Measurements from ENCODE around the gene KCNV2. TPM values are rescaled to one million over a fixed set of nuclear protein-coding genes. Genes with fewer than 3 reads are reported as not detected.

The KCNV2 gene
- total and polyA plus RNA-seq, 2 donors (not counting 1 experiment from before 2014, with no cell fraction given), result not detected

DNA sequence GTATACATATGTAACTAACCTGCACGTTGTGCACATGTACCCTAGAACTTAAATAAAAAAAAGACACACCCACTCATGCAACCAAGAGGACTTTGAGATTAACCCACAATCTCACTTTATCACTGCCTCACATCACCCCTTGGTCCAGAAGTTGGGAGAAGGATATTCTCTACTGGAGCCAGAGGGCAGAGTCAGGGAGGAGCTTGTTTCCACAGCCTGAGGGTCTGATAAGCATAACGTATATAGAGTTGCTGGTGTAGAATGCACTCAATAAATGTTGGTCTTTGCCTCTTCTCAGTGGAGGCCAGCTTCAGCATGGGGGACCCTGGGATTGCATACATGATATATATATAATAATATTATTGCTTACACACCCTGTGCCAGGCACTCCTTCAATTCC is 10.1 kb downstream of the KCNV2 start:
- Mint-ChIP-seq H3K4me1 (peaks cover 14% of the 10 kb centered on the region), H3K9me3 (ENCODE audit: insufficient read depth) (no peaks in the 10 kb centered on the region), H3K4me3 (no peak overlapping the region), H3K27ac (no peak overlapping the region), H3K27me3 (no peaks in the 10 kb centered on the region)
- no peaks in the 10 kb centered on the region for H3K36me3 ChIP-seq (replicated peaks in 1 of 2; ENCODE audit: control extremely low read depth in 1 of 2, control insufficient read depth in 1 of 2, extremely low read depth in 1 of 2, insufficient read depth in 2 of 2, low read length in 1 of 2)
- peaks cover 3 to 7% of the 10 kb centered on the region in 2 donors for H3K4me1 ChIP-seq (ENCODE audit: control insufficient read depth in 2 of 2, insufficient read depth in 2 of 2, low read length in 2 of 2)
- no CpG with 5 or more reads among the region's 2 CpGs for WGBS (ENCODE audit: insufficient coverage)
- no peak overlapping the region for H3K27ac ChIP-seq (ENCODE audit: low read length in 2 of 2)
- TF ChIP-seq, protein P1, sequence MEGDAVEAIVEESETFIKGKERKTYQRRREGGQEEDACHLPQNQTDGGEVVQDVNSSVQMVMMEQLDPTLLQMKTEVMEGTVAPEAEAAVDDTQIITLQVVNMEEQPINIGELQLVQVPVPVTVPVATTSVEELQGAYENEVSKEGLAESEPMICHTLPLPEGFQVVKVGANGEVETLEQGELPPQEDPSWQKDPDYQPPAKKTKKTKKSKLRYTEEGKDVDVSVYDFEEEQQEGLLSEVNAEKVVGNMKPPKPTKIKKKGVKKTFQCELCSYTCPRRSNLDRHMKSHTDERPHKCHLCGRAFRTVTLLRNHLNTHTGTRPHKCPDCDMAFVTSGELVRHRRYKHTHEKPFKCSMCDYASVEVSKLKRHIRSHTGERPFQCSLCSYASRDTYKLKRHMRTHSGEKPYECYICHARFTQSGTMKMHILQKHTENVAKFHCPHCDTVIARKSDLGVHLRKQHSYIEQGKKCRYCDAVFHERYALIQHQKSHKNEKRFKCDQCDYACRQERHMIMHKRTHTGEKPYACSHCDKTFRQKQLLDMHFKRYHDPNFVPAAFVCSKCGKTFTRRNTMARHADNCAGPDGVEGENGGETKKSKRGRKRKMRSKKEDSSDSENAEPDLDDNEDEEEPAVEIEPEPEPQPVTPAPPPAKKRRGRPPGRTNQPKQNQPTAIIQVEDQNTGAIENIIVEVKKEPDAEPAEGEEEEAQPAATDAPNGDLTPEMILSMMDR (IDR thresholded peaks at IDR 0.05), result no peak
- TF ChIP-seq EZH2 (IDR thresholded peaks at IDR 0.05; ENCODE audit: borderline replicate concordance, insufficient read depth, low read depth, low read length, poor library complexity, severe bottlenecking), result no peak
- intact Hi-C loops (cut with micrococcal nuclease), result no loop called here
- H3K4me3 ChIP-seq (ENCODE audit: control extremely low read depth in 1 of 5, extremely low read depth in 1 of 5, insufficient read depth in 1 of 5, low read depth in 2 of 5, low read length in 4 of 5), result no peak overlapping the region
- no peak overlapping the region for H3K4me2 ChIP-seq (replicated peaks; ENCODE audit: low read depth, low read length, poor library complexity, severe bottlenecking)
- ChIA-PET CTCF (interaction anchor here (1.1 to 1.2 kb wide), 2 partner anchors 14 to 91 kb away, joined by 3 to 5 read pairs; no protein-coding TSS in a partner anchor), POLR2A (no interaction called here)
- no peak overlapping the region for H2AFZ ChIP-seq (ENCODE audit: insufficient read depth, low read depth, low read length, poor library complexity, severe bottlenecking)
- ATAC-seq (ENCODE audit: low read depth), result no peak
- no peak for DNase-seq
- no peaks in the 10 kb centered on the region for H3K79me2 ChIP-seq (ENCODE audit: control insufficient read depth, insufficient read depth, low read length)
- H3K27me3 ChIP-seq (replicated peaks in 1 of 4; ENCODE audit: control extremely low read depth in 1 of 4, control insufficient read depth in 3 of 4, insufficient read depth in 4 of 4, low read length in 3 of 4), result no peaks in the 10 kb centered on the region
- H4K20me1 ChIP-seq (ENCODE audit: control insufficient read depth, insufficient read depth, low read length, poor library complexity, severe bottlenecking), result no peaks in the 10 kb centered on the region
- no peak overlapping the region for H3K9ac ChIP-seq (ENCODE audit: low read length)
- H3K9me3 ChIP-seq (ENCODE audit: control extremely low read depth in 1 of 3, control insufficient read depth in 2 of 3, insufficient read depth in 1 of 3, low read length in 2 of 3), result no peaks in the 10 kb centered on the region

DNA sequence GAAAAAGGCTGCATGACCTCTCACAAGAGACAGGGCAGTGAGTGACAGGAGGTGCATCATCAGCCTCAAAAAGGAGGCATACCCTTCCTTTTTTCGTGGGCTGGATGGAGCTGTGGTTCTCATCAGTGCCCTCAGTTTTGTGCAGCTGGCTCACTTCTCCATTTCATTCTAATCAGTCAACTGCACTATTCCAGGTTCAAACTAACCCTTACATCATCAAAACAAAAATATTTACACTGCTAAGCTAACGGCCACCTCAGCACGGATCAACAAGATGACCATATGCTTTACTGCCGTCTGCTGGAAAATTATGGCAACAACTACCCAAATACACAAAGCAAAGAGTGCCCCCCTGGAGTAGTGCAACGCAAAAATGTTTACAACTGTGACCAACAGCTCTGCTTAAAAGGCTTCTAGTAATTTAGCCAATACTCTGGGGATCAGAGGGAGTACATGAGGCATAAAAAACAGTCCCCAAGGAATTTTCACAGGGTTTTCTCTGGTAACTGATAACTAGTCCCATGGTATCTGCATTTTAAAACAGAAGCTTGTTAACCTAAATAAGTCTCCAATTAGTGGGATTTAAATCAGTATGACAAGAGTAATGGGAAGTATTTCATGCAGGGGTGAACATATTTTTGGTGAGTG is 10.8 kb downstream of the KCNV2 start:
- ChIA-PET POLR2A (no interaction called here), CTCF (interaction anchor here (0.6 to 1.2 kb wide), 4 partner anchors 13 to 570 kb away, joined by 3 to 5 read pairs (median 4); no protein-coding TSS in a partner anchor)
- Histone ChIP-seq H3K9ac (ENCODE audit: low read length) (no peak overlapping the region), H3K79me2 (ENCODE audit: control insufficient read depth, insufficient read depth, low read length) (no peaks in the 10 kb centered on the region), H4K20me1 (ENCODE audit: control insufficient read depth, insufficient read depth, low read length, poor library complexity, severe bottlenecking) (no peaks in the 10 kb centered on the region), H3K4me1 (ENCODE audit: control insufficient read depth in 2 of 2, insufficient read depth in 2 of 2, low read length in 2 of 2) (peaks cover 3 to 7% of the 10 kb centered on the region in 2 donors), H3K36me3 (replicated peaks in 1 of 2; ENCODE audit: control extremely low read depth in 1 of 2, control insufficient read depth in 1 of 2, extremely low read depth in 1 of 2, insufficient read depth in 2 of 2, low read length in 1 of 2) (peaks cover 0 to under 1% of the 10 kb centered on the region in 2 experiments), H2AFZ (ENCODE audit: insufficient read depth, low read depth, low read length, poor library complexity, severe bottlenecking) (no peak overlapping the region), H3K27ac (ENCODE audit: low read length in 2 of 2) (no peak overlapping the region), H3K27me3 (replicated peaks in 1 of 4; ENCODE audit: control extremely low read depth in 1 of 4, control insufficient read depth in 3 of 4, insufficient read depth in 4 of 4, low read length in 3 of 4) (no peaks in the 10 kb centered on the region), H3K4me3 (ENCODE audit: control extremely low read depth in 1 of 5, extremely low read depth in 1 of 5, insufficient read depth in 1 of 5, low read depth in 2 of 5, low read length in 4 of 5) (no peak overlapping the region), H3K4me2 (replicated peaks; ENCODE audit: low read depth, low read length, poor library complexity, severe bottlenecking) (no peak overlapping the region), H3K9me3 (ENCODE audit: control extremely low read depth in 1 of 3, control insufficient read depth in 2 of 3, insufficient read depth in 1 of 3, low read length in 2 of 3) (no peaks in the 10 kb centered on the region)
- WGBS (ENCODE audit: insufficient coverage), result 0% methylated on average over 1 of the region's 5 CpGs
- peak; percentile 56 for ATAC-seq (ENCODE audit: low read depth)
- Mint-ChIP-seq H3K4me3 (no peak overlapping the region), H3K9me3 (ENCODE audit: insufficient read depth) (no peaks in the 10 kb centered on the region), H3K4me1 (peaks cover 14% of the 10 kb centered on the region), H3K27ac (no peak overlapping the region), H3K27me3 (no peaks in the 10 kb centered on the region)
- intact Hi-C loops (cut with micrococcal nuclease), result no loop called here
- TF ChIP-seq, protein P1 (IDR thresholded peaks at IDR 0.05), result peak; percentile 24
- TF ChIP-seq EZH2 (IDR thresholded peaks at IDR 0.05; ENCODE audit: borderline replicate concordance, insufficient read depth, low read depth, low read length, poor library complexity, severe bottlenecking), result no peak
- peak; percentile 22 for DNase-seq

Data from B cell (primary cell).